NCI-H2196 (cell line): ENCODE measurements around the gene PLXNA2.

Experiments used
- DNase-seq: peaks from one replicate; lab custom pipeline; 2025; ENCODE audit not compliant: unreplicated experiment; lab: John Stamatoyannopoulos, UW

PLXNA2 gene

DNA sequence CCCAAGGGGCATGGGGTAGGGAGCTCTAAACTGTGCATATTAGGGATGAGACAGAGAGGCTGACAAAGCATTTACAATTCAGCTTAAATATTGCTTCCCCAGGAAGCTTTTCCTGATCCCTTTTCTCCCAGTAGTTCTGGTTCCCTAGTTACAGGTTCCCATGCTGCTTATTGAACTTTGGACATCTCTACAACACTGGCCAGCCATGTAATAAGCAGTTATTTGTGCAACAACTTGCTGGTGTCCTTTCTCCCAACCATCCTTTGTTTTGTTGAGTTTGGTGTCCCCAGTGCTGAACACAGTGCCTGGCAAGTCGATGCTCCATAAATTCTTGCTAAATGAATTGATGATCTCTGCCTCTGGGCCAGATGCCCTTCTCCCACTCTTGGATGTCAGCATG is 80.6 kb downstream of the PLXNA2 start:
- DNase-seq: no peak

DNA sequence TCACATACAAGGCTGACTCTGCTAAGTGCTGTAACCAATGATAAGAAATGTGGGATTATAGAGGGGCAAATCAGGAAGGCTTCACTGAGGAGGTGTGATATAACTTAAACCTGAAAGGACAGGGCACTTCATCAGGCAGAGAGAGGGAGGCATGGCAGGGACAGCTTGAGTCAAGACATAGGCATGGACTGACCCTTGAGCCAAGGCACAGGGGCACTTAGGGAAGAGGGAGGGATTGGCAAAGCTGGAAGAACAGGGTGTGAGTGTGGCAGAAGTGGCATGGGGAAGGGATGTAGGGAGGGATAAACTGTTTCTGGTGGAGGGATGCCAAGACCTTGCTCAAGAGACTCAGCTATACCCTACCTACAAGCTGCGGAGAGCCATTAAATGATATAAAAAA is 81.3 kb downstream of the PLXNA2 start:
- DNase-seq: no peak

DNA sequence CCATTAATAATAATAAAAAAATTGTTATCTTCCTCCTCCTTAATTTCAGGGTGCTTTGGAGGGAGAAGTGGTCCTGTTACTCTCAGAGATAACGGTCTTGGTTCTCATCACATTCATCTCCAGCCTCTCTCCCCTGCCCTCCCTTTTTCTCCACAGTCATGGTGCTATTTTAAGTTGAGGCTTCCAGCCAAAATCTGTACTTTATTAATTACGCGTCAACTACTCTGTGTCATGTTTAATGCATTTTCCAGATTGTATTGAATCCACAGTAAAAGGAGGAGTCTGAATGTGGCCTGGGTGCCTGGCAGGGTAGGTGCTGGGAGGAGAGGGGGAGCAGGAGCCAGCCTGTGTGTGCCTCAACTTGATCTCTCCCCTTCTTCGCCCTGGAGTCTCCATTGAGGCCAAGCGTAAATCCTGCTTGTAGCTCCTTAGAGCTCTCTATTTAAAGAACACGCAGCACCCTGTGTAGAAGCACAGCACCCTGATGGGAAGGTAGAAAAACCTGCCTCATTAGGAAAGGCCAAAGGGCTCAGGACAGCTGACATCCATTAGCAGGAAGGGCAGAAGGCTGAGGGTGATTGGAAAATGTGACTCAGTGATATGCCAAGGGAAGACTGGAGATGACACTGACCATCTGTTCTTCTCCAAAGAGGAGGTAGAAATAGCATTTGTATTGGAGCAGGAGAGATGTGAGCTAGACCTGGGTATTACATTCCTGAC is 82.4 kb downstream of the PLXNA2 start:
- no peak for DNase-seq

DNA sequence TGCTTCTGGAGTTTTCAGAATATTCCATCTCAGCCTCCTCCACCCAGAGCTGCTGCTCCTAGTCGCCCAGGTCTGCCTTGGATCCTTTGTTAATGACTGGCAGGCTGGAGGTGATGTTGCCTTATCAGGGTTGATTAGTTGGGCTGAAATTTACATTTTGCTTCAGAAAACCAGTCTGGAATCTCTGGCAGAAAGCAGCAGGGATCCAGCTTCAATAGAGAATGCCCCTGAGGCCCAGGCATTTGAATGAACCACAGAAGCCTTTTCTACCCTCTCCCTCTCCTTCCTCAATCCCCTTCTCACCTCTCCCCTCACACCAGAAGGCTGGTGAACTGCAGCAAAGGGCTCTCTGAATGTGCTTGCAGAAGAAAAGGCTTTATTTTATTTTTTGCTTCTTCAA is 83.2 kb downstream of the PLXNA2 start:
- DNase-seq: no peak

DNA sequence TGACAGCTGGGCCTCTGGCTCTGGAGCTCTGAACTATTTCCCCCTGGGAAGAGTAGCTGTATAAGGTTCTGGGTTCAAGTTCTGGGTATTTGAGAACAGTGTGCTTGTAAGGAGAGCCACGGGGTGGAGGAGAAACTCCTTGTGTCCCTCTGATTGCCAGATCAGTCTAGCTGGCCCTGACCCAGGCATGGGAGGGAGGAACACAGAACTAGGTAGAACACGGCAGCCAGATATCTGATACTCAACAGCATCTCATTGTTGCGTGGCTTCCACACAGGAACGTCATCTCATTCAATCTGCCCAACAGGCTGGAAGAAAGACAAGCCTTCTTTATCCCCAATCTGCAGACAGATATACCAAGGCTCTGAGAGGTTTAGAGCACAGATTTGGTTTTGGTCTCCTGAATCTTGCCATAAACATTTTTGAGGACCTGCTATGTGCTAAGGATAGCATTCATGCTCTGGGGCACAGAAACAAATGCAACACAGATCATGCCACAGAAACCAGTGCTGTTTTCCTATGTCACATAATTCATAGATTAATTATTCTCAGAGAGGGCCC is 83.8 kb downstream of the PLXNA2 start:
- no peak for DNase-seq

DNA sequence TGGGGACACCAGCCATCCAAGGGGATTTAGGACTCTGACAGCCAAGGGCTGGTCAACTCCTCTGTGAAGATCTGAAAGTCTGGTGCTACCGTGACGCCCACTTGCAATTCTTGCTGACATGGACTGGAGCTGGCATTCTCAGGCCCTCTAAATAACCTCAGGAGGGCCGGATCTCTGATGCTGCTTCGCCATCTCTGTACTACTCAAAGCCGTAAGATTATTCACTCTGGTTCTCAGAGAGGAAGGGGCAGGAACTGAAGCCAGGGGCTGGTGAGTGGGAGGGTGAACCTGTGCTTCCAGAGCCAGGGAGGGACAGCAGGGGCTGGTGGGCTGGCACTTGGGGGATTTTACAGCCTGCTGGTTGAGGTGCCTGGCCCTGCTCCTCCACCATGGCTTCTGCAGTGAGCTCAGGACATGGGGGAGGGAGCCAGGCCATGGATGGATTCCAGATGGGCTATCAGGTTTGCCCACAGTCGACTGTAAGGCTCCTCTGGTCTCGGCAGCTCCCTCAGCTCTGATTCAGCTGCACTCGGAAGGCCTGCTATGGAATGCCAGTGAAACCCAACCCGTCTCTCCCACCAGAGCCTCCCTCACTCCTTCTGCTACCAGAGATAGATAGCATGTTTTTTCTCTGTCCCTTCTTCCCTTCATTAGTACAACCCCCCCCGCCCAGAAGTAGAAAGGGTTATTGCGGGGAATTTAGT is 84.5 kb downstream of the PLXNA2 start:
- DNase-seq: peak; percentile 31

DNA sequence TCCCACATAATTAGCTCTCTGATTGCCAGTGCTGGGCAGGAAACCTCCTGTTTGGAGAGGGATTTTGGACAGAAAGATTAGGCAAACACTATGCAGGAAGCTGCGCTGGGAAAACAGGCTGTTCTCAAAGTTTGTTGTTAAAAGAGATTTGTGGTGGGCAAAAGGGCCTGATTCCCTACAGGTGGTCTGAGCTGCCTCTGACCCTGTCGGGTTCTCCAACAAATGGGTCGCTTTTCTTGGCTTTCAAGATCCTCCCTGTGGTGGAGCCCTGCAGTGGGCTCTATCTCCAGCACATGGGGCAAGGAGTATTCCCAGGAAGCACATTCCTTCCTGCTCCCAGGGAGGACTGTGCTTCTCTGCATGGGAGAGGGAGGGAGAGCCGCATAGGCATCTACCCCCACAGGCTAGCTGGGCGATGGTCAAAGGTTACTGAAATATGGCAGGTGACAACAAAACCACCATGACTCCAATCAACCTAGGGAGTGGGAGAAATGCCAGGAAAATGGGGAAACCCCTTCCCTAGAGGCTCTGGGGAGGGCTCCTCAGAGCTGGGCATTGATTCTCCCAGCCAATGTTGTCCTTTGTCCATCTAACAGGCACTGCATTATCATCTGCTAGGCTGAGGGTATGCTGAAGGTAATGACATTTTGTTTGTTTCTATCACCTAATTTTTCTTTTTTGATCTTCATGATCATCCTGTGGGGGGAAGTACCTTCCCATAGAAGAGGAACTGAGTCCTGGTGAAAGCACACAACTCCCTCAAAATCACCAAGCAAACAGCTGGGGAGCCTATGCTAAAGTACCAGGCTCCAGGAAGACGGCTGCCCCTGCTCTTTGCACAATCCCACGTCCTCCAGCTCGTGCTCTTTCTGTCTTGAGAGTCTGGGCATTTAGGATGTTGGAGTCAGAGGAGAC is 85.3 kb downstream of the PLXNA2 start:
- no peak for DNase-seq

DNA sequence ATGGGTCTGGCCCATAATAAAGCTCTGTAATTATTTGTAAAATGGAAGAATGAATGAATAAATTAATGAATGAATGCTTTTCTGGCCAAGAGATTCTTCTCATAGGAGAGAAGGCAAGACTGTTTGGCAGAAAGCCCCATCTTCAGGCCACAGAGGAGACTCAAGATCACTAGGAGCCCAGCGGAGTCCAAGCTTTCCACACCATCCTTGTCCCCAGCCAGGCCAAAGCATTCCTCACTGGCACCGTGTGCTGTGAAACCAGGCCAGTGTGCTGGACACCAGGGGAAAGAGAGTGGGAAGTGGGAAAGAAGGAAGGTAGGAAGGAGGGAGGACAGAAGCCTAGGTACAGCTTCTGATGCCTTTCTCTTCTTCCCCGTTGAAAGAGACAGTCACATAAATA is 86.4 kb downstream of the PLXNA2 start:
- DNase-seq: no peak

DNA sequence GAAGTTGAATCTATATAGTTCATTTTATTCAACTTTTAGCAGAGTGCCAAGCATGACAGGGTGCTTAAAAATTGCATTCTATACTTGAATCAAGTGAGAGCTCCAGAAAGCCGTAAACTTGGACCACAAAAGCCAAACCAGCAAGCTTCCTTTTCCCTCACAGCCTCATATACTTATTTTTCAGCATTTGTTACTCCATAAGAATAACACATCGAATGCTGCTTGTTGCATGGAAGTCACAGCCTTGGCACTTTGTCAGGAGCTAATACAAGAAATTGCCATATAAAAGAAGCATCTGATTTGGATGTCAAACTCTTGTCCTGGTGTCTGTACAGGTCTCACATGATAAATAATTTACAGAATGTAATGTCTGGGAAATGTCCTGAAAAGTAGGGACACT is 87.4 kb downstream of the PLXNA2 start:
- DNase-seq: no peak

DNA sequence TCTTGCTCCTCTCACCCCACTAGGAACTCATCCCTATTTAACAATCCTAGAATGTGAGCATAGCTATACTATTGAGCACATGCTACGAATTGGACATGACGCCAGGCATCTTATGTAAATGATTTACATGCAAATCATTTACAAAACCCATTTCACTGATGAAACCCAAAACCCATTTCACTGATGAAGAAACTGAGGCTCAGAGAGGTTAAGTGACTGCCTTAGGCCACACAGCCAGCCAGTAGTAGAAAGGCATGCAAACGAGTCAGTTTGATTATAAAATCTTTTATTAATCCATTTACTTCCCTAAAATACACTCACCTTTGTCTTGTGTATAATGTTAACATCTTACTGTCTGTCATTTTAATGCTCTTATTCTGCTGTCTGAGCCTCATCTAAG is 87.9 kb downstream of the PLXNA2 start:
- DNase-seq: no peak

DNA sequence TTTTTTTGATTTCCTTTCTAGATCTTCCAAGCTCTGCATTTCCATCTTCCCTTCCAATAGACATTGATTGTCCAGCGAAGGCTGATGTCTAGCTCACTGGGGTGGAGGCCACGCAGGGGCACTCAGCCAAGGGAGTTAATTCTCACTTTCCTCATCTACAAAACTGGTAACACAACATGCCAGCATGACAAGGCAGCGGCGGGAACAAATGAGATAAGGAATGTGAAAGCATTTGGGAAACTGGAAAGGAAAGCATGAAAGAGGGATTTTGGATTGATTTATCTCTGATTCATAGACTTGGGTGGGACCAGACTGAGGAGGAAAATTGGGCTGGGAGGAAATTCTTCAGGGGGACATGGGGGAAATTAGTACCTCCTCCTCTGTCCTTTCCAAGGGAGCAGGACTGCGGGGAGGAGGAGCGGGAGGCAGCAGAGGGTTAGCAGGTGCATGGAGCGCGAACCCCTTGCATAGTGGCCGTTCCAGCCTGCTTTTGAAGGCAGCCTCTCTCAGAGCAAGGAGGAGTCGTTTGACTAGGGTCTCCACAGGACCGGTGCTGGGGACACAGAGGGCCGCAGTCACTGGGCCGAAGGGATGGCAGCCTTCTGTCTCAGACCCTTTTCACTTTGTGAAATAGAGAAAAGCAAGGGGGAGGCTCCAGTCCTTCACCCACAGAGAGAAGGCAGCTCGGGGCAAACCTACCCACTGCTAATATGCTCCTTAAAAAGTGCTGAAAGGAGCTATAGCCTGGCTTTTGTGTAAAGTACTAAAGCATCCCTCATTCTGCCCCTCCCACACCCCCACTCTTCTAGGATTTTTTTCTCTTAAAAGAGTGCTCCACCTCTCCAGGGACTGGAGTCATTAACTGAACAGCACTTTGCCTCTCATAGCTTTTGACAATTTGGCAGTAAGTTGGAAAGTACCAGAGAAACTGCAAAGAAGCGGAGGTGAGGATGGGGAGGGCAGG is 89.2 kb downstream of the PLXNA2 start:
- no peak for DNase-seq

DNA sequence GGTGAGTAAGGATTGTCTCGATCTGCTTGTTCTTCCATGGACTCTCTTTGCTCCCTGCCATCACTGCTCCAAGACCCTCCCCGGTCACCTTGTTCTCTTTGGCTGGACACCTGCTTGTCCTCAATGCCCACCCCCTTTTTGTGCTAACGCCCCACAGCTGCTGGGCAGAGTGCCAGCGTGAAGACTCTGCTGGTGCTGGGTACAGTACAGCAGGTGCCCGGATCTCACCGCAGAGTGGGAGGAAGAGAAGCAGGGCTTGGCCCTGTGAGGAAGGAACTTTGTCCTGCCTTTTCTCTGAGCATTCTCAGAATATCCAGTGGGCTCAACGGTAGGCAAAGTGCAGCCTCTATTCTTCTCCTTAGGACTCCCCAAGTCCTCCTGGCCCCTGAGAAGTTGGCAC is 90.1 kb downstream of the PLXNA2 start:
- DNase-seq: peak; percentile 24

DNA sequence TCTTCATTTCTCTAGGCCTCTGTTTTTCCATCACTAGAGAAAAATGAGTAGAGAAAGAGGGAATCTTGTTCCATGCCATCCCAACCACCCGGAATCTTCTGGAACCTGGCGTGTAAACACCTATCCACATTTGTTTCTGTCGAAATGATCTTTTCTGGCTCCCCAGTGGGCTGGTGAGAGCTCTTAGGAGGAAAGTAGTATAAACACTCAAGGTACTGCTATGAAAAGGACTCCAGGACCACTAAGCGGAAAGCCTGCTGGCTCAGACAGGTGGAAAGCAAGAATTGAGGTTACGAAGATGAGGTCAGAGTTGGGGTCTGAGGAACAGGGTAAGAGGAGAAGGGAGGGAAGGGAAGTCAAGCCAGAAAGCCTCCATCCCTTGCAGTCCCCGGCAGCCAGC is 90.8 kb downstream of the PLXNA2 start:
- DNase-seq: no peak

DNA sequence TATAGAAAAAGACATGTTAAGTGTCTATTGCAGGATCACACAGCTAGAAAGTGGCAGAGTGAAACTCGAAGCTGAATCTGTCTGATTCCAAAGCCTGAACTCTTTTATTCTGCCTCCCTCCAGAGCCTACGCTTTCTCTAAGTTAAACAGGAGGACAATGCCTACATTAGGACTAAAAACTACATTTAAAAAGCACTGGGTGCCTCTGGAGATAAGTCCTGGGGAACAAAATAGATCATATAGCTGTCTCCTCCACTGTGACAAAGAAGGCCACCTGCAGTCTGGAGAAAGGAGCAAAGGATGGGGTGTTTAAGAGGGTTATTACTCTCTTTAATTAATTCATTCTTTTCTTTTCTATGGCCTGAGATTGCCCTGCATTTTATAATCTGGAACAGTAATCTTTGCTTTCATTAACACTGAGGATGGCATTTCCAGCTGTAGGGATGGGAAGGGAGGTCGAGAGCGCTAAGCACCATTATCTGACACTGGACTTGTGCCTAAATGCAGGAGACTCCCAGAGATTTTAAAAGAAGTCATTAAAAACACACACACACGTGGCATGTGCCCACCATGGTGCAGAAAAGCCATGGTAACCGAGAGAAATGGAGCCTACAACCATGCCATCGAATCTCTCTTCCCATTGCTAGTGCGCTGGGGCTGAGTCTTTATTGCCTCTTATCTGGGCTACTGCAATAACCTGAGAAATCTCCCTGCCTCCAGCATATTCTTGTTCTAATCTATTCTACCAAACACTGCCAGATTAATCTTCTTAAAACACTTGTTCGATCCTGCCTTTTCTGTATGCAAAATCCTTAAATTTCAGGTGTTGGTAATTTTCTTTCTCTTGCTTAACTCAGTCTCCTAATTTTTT is 92.2 kb downstream of the PLXNA2 start:
- no peak for DNase-seq

DNA sequence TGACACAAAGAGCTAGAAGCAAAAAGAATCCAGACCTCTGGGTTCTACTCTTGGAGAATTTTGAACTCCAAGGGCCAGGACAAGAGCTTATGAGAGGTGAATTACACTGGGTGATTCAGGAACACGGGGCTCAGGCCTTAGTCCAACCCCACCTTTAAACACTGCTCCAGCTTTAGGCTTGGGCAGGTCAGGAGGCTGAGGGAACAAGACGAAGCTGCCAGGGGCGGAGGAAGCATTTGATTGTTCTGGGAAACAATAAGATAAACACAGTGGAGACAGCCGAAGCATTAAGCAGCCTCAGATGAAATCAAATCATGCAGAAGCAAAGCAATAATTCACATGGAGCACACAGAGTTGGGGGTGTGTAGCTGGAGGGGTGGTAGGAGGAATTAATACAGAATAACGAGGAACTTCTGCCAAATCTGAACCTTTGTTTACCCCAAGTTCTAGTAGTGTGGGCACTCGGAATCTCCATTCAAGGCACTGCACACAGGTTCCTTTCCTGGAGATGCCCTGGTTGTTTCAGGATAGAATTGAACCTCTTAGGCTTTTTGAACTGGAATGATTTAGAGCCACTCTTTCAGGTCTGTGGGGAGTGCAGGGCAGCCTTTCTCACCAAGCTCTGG is 93.2 kb downstream of the PLXNA2 start:
- DNase-seq: no peak

DNA sequence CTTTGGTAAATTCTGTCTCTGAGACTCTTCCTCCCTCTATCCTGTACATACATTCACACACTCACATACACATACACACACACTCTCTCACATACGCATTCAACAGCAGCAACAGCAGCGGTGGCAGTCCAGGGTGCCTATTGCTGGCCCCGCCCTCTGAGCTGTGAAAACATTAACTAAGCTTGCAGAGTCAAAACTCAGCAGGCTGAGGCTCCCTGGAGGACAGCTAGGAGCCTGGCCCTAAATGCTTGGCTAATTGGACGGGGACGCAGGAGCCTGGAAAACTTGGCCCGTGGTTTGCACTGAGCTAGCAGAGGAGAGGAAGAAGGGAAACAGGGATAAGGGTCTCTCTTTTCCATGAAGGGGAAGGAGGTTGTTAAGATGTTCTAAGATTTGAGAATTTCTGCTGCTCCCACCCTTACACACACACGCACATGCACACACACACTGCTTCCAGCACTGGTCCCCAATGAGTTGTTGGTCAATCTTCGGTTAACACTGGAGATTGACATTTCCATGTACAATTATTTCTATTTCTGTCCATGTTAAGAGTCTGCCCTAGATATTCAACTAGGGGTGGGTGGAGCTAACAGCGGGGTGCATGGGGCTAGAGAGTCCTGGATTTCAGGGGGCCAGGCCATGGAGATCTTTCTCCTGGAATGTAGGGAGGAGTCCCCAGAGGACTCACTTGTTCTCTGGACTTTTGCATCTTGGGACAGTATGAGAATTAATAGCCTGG is 94.2 kb downstream of the PLXNA2 start:
- DNase-seq: no peak

DNA sequence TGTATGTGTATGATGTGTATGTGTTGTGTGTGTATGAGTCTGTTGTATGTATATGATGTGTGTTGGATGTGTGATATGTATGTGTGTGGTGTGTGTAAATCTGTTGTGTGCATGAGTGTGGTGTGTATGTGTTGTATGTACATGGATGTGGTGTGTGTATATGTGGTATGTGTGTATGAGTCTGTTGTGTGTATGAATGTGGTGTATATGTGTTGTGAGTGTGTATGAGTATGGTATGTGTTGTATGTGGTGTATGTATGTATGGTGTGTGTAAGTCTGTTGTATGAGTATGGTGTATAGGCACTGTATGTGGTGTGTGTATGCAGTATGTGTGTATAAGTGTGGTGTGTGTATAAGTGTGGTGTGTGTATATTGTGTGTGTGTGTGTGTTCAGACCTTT is 95.0 kb downstream of the PLXNA2 start:
- no peak for DNase-seq

DNA sequence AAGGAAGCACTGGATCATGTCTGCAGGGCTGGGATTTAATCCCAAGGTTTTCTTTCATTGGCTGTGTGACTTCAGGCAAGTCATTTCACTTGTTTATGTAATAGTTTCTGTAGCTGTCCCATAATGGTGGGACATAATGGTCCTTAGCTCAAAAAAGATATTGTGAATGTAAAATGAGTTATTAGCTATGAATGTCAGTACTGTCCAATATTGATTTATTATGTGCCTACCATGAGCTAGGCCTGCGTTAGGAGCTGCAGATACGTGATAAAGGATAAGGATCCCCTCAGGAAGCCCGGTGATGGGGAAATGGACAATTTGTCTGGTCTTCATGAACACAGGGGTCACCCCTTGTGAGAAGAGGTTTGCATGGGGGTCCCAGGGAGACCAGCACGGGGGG is 95.8 kb downstream of the PLXNA2 start:
- no peak for DNase-seq
